Activated CD4-positive, CD25-positive, alpha-beta regulatory T cell treated with anti-CD3 and anti-CD28 coated beads, Interleukin-2, amount 50 U/mL, for 24 hours (primary cell): ENCODE results near the gene SLC38A7.
A peak's percentile ranks its signal among the peaks of the same experiment; 100 is the strongest.

Experiments
- ATAC-seq, 2 donors: fragments of 150-1000 bp; cut with Tn5 transposase; one replicate each; pipeline ENCODE4 v1.10.0; 2021; ENCODE audit warnings: mild to moderate bottlenecking in 1 of 2, moderate library complexity in 1 of 2

Gene SLC38A7

DNA sequence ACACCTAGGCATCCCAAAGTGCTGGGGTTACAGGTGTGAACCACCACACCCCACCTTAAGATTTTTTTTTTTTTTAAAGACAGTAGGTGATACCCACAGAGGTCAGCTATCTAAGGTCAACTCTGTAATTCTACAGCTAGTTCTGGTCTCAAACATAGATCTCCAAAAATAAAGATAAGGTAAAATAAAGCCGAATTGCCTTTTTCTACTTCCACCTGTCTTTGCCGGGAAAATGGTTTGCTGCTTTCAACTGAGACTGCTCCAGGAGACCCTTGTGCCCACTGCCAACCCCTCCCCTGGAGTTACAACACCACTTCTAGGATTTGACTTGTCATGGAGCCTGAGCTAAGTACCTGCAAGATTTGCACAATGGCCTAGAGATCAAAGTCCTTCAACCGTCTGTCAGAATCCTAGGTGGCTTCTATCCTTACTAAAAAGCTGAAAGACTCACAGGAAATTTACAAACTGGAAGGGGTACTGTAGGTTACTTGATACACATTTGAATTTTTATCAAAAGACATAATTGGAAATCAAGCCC, 50.2 kb downstream of the SLC38A7 start:
- ATAC-seq: no peak

- peak; percentile 87 to 91 for ATAC-seq
Observed at GRCh38 chr16:58629733-58630640, 54.6 kb downstream of the SLC38A7 start, which contains the start of gene CNOT1. TSS of gene CNOT1 (minus strand) at chr16:58629826. CDS start at chr16:58599337, 30,489 bp downstream.

GRCh38 chr16:58628845-58629732, 55.5 kb downstream of the SLC38A7 start:
- peak in 1 of 2 donors; percentile 0 for ATAC-seq

GRCh38 chr16:58624209-58624608, 60.4 kb downstream of the SLC38A7 start:
- no peak for ATAC-seq

- no peak for ATAC-seq
Observed at GRCh38 chr16:58620396-58620795, 64.2 kb downstream of the SLC38A7 start.

DNA sequence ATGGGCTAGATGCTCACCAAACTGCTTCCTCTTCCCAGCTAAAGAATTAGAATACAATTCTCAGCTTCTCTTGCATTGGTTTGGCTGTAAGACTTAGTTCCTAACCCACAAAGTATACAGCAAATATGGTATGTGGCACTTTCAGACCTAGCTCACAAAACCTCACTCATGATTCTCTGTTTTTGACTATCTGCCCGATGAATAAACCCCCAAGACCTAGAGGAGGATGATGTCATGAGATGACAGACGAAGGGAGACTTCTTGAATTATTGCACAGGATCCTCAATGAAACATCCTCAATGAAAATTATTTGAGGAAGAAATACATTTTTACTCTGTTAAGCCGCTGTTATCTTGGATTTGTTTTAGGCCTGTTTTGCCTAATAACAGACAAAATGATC, 69.3 kb downstream of the SLC38A7 start:
- ATAC-seq: peak; percentile 44 to 65
